ENCODE measurements around the gene AGRP. TPM values are rescaled to one million over a fixed set of nuclear protein-coding genes. Genes with fewer than 3 reads are reported as not detected.

The AGRP gene
- total RNA-seq, 1 donor: not detected

- Histone ChIP-seq H3K27me3 (ENCODE audit: insufficient read depth, low read length) (no peaks in the 10 kb centered on the region), H3K4me1 (ENCODE audit: insufficient read depth, low read length) (no peaks in the 10 kb centered on the region), H3K4me3 (ENCODE audit: low read length) (no peak overlapping the region), H3K9me3 (ENCODE audit: low read depth, low read length) (no peaks in the 10 kb centered on the region)
Measured at GRCh38 chr16:67446968-67447507, 36.3 kb downstream of the AGRP start.

- Histone ChIP-seq H3K9me3 (ENCODE audit: low read depth, low read length) (no peaks in the 10 kb centered on the region), H3K4me1 (ENCODE audit: insufficient read depth, low read length) (no peaks in the 10 kb centered on the region), H3K4me3 (ENCODE audit: low read length) (no peak overlapping the region), H3K27me3 (ENCODE audit: insufficient read depth, low read length) (no peaks in the 10 kb centered on the region)
Measured at GRCh38 chr16:67445913-67446907, 37.1 kb downstream of the AGRP start.

GRCh38 chr16:67445441-67445912 is 37.9 kb downstream of the AGRP start:
- Histone ChIP-seq H3K9me3 (ENCODE audit: low read depth, low read length) (no peaks in the 10 kb centered on the region), H3K4me1 (ENCODE audit: insufficient read depth, low read length) (no peaks in the 10 kb centered on the region), H3K27me3 (ENCODE audit: insufficient read depth, low read length) (no peaks in the 10 kb centered on the region), H3K4me3 (ENCODE audit: low read length) (no peak overlapping the region)

- no peaks in the 10 kb centered on the region for H3K9me3 ChIP-seq (ENCODE audit: low read depth, low read length)
- H3K4me3 ChIP-seq (ENCODE audit: low read length): no peak overlapping the region
- H3K27me3 ChIP-seq (ENCODE audit: insufficient read depth, low read length): no peaks in the 10 kb centered on the region
- no peaks in the 10 kb centered on the region for H3K4me1 ChIP-seq (ENCODE audit: insufficient read depth, low read length)
Measured at GRCh38 chr16:67445126-67445426, 38.3 kb downstream of the AGRP start.

- H3K9me3 ChIP-seq (ENCODE audit: low read depth, low read length): no peaks in the 10 kb centered on the region
- H3K4me1 ChIP-seq (ENCODE audit: insufficient read depth, low read length): no peaks in the 10 kb centered on the region
- H3K4me3 ChIP-seq (ENCODE audit: low read length): no peak overlapping the region
- no peaks in the 10 kb centered on the region for H3K27me3 ChIP-seq (ENCODE audit: insufficient read depth, low read length)
Measured at GRCh38 chr16:67444259-67445125, 38.9 kb downstream of the AGRP start.

- Histone ChIP-seq H3K4me1 (ENCODE audit: insufficient read depth, low read length) (no peaks in the 10 kb centered on the region), H3K9me3 (ENCODE audit: low read depth, low read length) (no peaks in the 10 kb centered on the region), H3K4me3 (ENCODE audit: low read length) (no peak overlapping the region), H3K27me3 (ENCODE audit: insufficient read depth, low read length) (no peaks in the 10 kb centered on the region)
Measured at GRCh38 chr16:67443265-67443664, 40.1 kb downstream of the AGRP start.

- H3K4me3 ChIP-seq (ENCODE audit: low read length): no peak overlapping the region
- H3K4me1 ChIP-seq (ENCODE audit: insufficient read depth, low read length): no peaks in the 10 kb centered on the region
- no peaks in the 10 kb centered on the region for H3K9me3 ChIP-seq (ENCODE audit: low read depth, low read length)
- no peaks in the 10 kb centered on the region for H3K27me3 ChIP-seq (ENCODE audit: insufficient read depth, low read length)
Measured at GRCh38 chr16:67442581-67443255, 40.6 kb downstream of the AGRP start.

GRCh38 chr16:67441907-67442306 is 41.4 kb downstream of the AGRP start:
- H3K4me1 ChIP-seq (ENCODE audit: insufficient read depth, low read length): no peaks in the 10 kb centered on the region
- H3K27me3 ChIP-seq (ENCODE audit: insufficient read depth, low read length): no peaks in the 10 kb centered on the region
- H3K9me3 ChIP-seq (ENCODE audit: low read depth, low read length): no peaks in the 10 kb centered on the region
- no peak overlapping the region for H3K4me3 ChIP-seq (ENCODE audit: low read length)

- Histone ChIP-seq H3K27me3 (ENCODE audit: insufficient read depth, low read length) (no peaks in the 10 kb centered on the region), H3K9me3 (ENCODE audit: low read depth, low read length) (no peaks in the 10 kb centered on the region), H3K4me3 (ENCODE audit: low read length) (no peak overlapping the region), H3K4me1 (ENCODE audit: insufficient read depth, low read length) (no peaks in the 10 kb centered on the region)
Measured at GRCh38 chr16:67441271-67441753, 42.0 kb downstream of the AGRP start.

- Histone ChIP-seq H3K27me3 (ENCODE audit: insufficient read depth, low read length) (no peaks in the 10 kb centered on the region), H3K4me3 (ENCODE audit: low read length) (no peak overlapping the region), H3K4me1 (ENCODE audit: insufficient read depth, low read length) (peaks cover 12% of the 10 kb centered on the region), H3K9me3 (ENCODE audit: low read depth, low read length) (no peaks in the 10 kb centered on the region)
Measured at GRCh38 chr16:67438824-67439393, 44.4 kb downstream of the AGRP start.

GRCh38 chr16:67438098-67438791 is 45.1 kb downstream of the AGRP start:
- H3K27me3 ChIP-seq (ENCODE audit: insufficient read depth, low read length): no peaks in the 10 kb centered on the region
- H3K4me1 ChIP-seq (ENCODE audit: insufficient read depth, low read length): peaks cover 12% of the 10 kb centered on the region
- no peaks in the 10 kb centered on the region for H3K9me3 ChIP-seq (ENCODE audit: low read depth, low read length)
- H3K4me3 ChIP-seq (ENCODE audit: low read length): no peak overlapping the region

- Histone ChIP-seq H3K4me1 (ENCODE audit: insufficient read depth, low read length) (peaks cover 12% of the 10 kb centered on the region), H3K9me3 (ENCODE audit: low read depth, low read length) (no peaks in the 10 kb centered on the region), H3K4me3 (ENCODE audit: low read length) (no peak overlapping the region), H3K27me3 (ENCODE audit: insufficient read depth, low read length) (no peaks in the 10 kb centered on the region)
Measured at GRCh38 chr16:67437513-67437912, 45.8 kb downstream of the AGRP start.

GRCh38 chr16:67436640-67437193 is 46.6 kb downstream of the AGRP start:
- Histone ChIP-seq H3K4me3 (ENCODE audit: low read length) (no peak overlapping the region), H3K9me3 (ENCODE audit: low read depth, low read length) (no peaks in the 10 kb centered on the region), H3K27me3 (ENCODE audit: insufficient read depth, low read length) (peaks cover 4% of the 10 kb centered on the region), H3K4me1 (ENCODE audit: insufficient read depth, low read length) (peaks cover 14% of the 10 kb centered on the region)

All from mononuclear cell (primary cell).